Measurements from ENCODE around the gene SIPA1L3. TPM values are rescaled to one million over a fixed set of nuclear protein-coding genes. Genes with fewer than 3 reads are reported as not detected.

The SIPA1L3 gene
- total RNA-seq, 3 donors from 2014 or later = 93.6 to 173 (median 144) TPM

- DNase-seq (no peak), ATAC-seq (no peak)
- Histone ChIP-seq H3K4me1 (ENCODE audit: low read depth) (peaks cover 4% of the 10 kb centered on the region), H3K36me3 (ENCODE audit: low read depth) (no peaks in the 10 kb centered on the region), H3K4me3 (no peak overlapping the region), H3K9me3 (no peaks in the 10 kb centered on the region)
- intact Hi-C loops (cut with DNase I, micrococcal nuclease) = loop anchor here in 1 of 2 donors (10.0 kb wide), 1 partner anchor 82 kb away; no protein-coding TSS in a partner anchor
- TF ChIP-seq CTCF (IDR thresholded peaks at IDR 0.05) = no peak
Measured at GRCh38 chr19:37903096-37903495, 3.9 kb upstream of the SIPA1L3 start.

- Histone ChIP-seq H3K9me3 (no peaks in the 10 kb centered on the region), H3K4me1 (ENCODE audit: low read depth) (peaks cover 14% of the 10 kb centered on the region), H3K36me3 (ENCODE audit: low read depth) (no peaks in the 10 kb centered on the region), H3K4me3 (peak within 1 kb of the TSS; percentile 86)
- intact Hi-C loops (cut with DNase I, micrococcal nuclease) = loop anchor here in 1 of 2 donors (10.0 kb wide), 1 partner anchor 79 kb away; no protein-coding TSS in a partner anchor
- no peak for TF ChIP-seq CTCF (IDR thresholded peaks at IDR 0.05)
- ATAC-seq = peak; percentile 50
- DNase-seq = peak; percentile 55 to 80 (median 73)
Measured at GRCh38 chr19:37905946-37906868, 801 bp upstream of the SIPA1L3 start, which contains the start of gene WDR87. WDR87 (minus strand) TSS chr19:37906594; CDS start chr19:37898239, 8,355 bp downstream.

GRCh38 chr19:37907735-37908455 lies 887 bp downstream of the SIPA1L3 start:
- no peak for DNase-seq
- Histone ChIP-seq H3K9me3 (no peaks in the 10 kb centered on the region), H3K4me3 (no peak overlapping the region), H3K4me1 (ENCODE audit: low read depth) (peaks cover 14% of the 10 kb centered on the region), H3K36me3 (ENCODE audit: low read depth) (no peaks in the 10 kb centered on the region)
- ATAC-seq = no peak
- TF ChIP-seq CTCF (IDR thresholded peaks at IDR 0.05) = no peak
- intact Hi-C loops (cut with DNase I, micrococcal nuclease) = loop anchor here in 1 of 2 donors (10.0 kb wide), 1 partner anchor 77 kb away; no protein-coding TSS in a partner anchor

- no peaks in the 10 kb centered on the region for H3K36me3 ChIP-seq (ENCODE audit: low read depth)
- H3K4me3 ChIP-seq = no peak overlapping the region
- peaks cover 17% of the 10 kb centered on the region for H3K4me1 ChIP-seq (ENCODE audit: low read depth)
- ATAC-seq = no peak
- intact Hi-C loops (cut with DNase I, micrococcal nuclease) = loop anchor here in 1 of 2 donors (10.0 kb wide), 1 partner anchor 75 kb away; no protein-coding TSS in a partner anchor
- H3K9me3 ChIP-seq = no peaks in the 10 kb centered on the region
- TF ChIP-seq CTCF (IDR thresholded peaks at IDR 0.05) = no peak
- DNase-seq = no peak
Measured at GRCh38 chr19:37909661-37910199, 2.7 kb downstream of the SIPA1L3 start.

- Histone ChIP-seq H3K4me1 (ENCODE audit: low read depth) (peaks cover 8% of the 10 kb centered on the region), H3K36me3 (ENCODE audit: low read depth) (no peaks in the 10 kb centered on the region), H3K9me3 (no peaks in the 10 kb centered on the region), H3K4me3 (no peak overlapping the region)
- DNase-seq = peak in 1 of 3 donors; percentile 29
- ATAC-seq = peak; percentile 94
- intact Hi-C loops (cut with DNase I, micrococcal nuclease) = no loop called here
- TF ChIP-seq CTCF (IDR thresholded peaks at IDR 0.05) = no peak
Measured at GRCh38 chr19:37914908-37915307, 7.9 kb downstream of the SIPA1L3 start.
